ENCODE results near the gene ASTN2.

DNA sequence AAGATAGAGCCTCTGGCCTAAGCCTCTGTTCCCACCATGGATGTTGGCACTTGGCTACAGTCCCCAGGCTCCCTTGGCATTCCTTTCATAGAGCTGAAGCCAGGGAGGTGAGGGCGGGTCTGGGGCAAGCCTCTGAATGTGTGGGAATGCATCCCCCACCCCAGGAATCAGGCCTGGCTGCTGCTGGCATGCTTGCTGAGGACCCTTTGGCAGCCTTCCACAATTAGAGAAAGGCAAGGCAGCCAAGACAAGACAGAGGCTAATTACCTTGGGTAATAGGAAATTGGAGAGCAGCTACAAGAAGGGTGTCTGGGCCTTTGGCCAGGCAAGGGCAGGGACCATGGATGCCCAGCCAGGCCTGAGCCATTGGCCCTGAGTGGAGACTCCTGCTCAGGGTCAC, 932.1 kb downstream of the ASTN2 start:
- TF ChIP-seq EZH2 (IDR thresholded peaks at IDR 0.05; ENCODE audit: insufficient read depth, poor library complexity, severe bottlenecking) = no peak
- no peak for TF ChIP-seq EZH2phosphoT487 (IDR thresholded peaks at IDR 0.05; ENCODE audit: insufficient read depth, low read depth)

Measured in GM23248 (cell line).